ENCODE data around the gene RNF128.
"Not testable (repeated sequence)": the region's sequence is repeated elsewhere in the genome, so short reads cannot be mapped to it uniquely, and the experiment has no call there.

The RNF128 gene

GRCh38 chrX:106725931-106726330 is 570 bp upstream of the RNF128 start:
- Mint-ChIP-seq H3K4me3 (peak overlapping the region; percentile 80), H3K9me3 (ENCODE audit: low read depth) (no peaks in the 10 kb centered on the region), H3K4me1 (ENCODE audit: low read depth) (peaks cover 12% of the 10 kb centered on the region), H3K36me3 (no peaks in the 10 kb centered on the region), H3K27ac (no peak overlapping the region), H3K27me3 (peaks cover 17% of the 10 kb centered on the region)

GRCh38 chrX:106728337-106728736 is 1.8 kb downstream of the RNF128 start:
- Mint-ChIP-seq H3K9me3 (ENCODE audit: low read depth) (no peaks in the 10 kb centered on the region), H3K27me3 (peaks cover 20% of the 10 kb centered on the region)

GRCh38 chrX:106730401-106730800 is 3.9 kb downstream of the RNF128 start:
- no peaks in the 10 kb centered on the region for H3K9me3 Mint-ChIP-seq (ENCODE audit: low read depth)
- H3K27me3 Mint-ChIP-seq: peaks cover 18% of the 10 kb centered on the region
- peaks cover 12% of the 10 kb centered on the region for H3K4me1 Mint-ChIP-seq (ENCODE audit: low read depth)
- H3K4me3 Mint-ChIP-seq: no peak overlapping the region
- no peaks in the 10 kb centered on the region for H3K36me3 Mint-ChIP-seq
- no peak overlapping the region for H3K27ac Mint-ChIP-seq

More at GRCh38 chrX:106728337-106728736, 1.8 kb downstream of the RNF128 start:
- Mint-ChIP-seq H3K27ac (no peak overlapping the region), H3K4me1 (ENCODE audit: low read depth) (peaks cover 12% of the 10 kb centered on the region), H3K36me3 (no peaks in the 10 kb centered on the region), H3K4me3 (no peak overlapping the region)

GRCh38 chrX:106731590-106731989 is 5.1 kb downstream of the RNF128 start:
- no peak overlapping the region for H3K4me3 Mint-ChIP-seq
- no peaks in the 10 kb centered on the region for H3K9me3 Mint-ChIP-seq (ENCODE audit: low read depth)
- H3K27ac Mint-ChIP-seq: no peak overlapping the region
- peaks cover 11% of the 10 kb centered on the region for H3K27me3 Mint-ChIP-seq
- peaks cover 3% of the 10 kb centered on the region for H3K4me1 Mint-ChIP-seq (ENCODE audit: low read depth)
- no peaks in the 10 kb centered on the region for H3K36me3 Mint-ChIP-seq

GRCh38 chrX:106734827-106735226 is 8.3 kb downstream of the RNF128 start:
- Mint-ChIP-seq H3K4me3 (no peak overlapping the region), H3K9me3 (ENCODE audit: low read depth) (no peaks in the 10 kb centered on the region), H3K27ac (no peak overlapping the region), H3K36me3 (no peaks in the 10 kb centered on the region), H3K4me1 (ENCODE audit: low read depth) (no peaks in the 10 kb centered on the region), H3K27me3 (peaks cover 5% of the 10 kb centered on the region)

GRCh38 chrX:106740193-106740780 is 13.8 kb downstream of the RNF128 start:
- Mint-ChIP-seq H3K36me3 (no peaks in the 10 kb centered on the region), H3K9me3 (ENCODE audit: low read depth) (no peaks in the 10 kb centered on the region)

GRCh38 chrX:106742193-106742592 is 15.7 kb downstream of the RNF128 start:
- no peaks in the 10 kb centered on the region for H3K9me3 Mint-ChIP-seq (ENCODE audit: low read depth)
- no peaks in the 10 kb centered on the region for H3K27me3 Mint-ChIP-seq
- no peak overlapping the region for H3K27ac Mint-ChIP-seq
- H3K4me1 Mint-ChIP-seq (ENCODE audit: low read depth): no peaks in the 10 kb centered on the region
- no peak overlapping the region for H3K4me3 Mint-ChIP-seq
- no peaks in the 10 kb centered on the region for H3K36me3 Mint-ChIP-seq

More at GRCh38 chrX:106740193-106740780, 13.8 kb downstream of the RNF128 start:
- no peaks in the 10 kb centered on the region for H3K4me1 Mint-ChIP-seq (ENCODE audit: low read depth)
- H3K27me3 Mint-ChIP-seq: peaks cover 2% of the 10 kb centered on the region
- H3K4me3 Mint-ChIP-seq: no peak overlapping the region
- H3K27ac Mint-ChIP-seq: no peak overlapping the region

- Mint-ChIP-seq H3K4me1 (ENCODE audit: low read depth) (no peaks in the 10 kb centered on the region), H3K27me3 (no peaks in the 10 kb centered on the region), H3K4me3 (no peak overlapping the region), H3K9me3 (ENCODE audit: low read depth) (no peaks in the 10 kb centered on the region), H3K36me3 (no peaks in the 10 kb centered on the region), H3K27ac (no peak overlapping the region)
Measured at GRCh38 chrX:106742805-106743204, 16.3 kb downstream of the RNF128 start.

- peaks cover 2% of the 10 kb centered on the region for H3K9me3 Mint-ChIP-seq (ENCODE audit: low read depth)
- H3K4me3 Mint-ChIP-seq: no peak overlapping the region
- H3K4me1 Mint-ChIP-seq (ENCODE audit: low read depth): no peaks in the 10 kb centered on the region
- peaks cover 2% of the 10 kb centered on the region for H3K27me3 Mint-ChIP-seq
- H3K27ac Mint-ChIP-seq: no peak overlapping the region
- H3K36me3 Mint-ChIP-seq: no peaks in the 10 kb centered on the region
Measured at GRCh38 chrX:106748377-106748776, 21.9 kb downstream of the RNF128 start.

- H3K36me3 Mint-ChIP-seq: no peaks in the 10 kb centered on the region
- peaks cover 5% of the 10 kb centered on the region for H3K27me3 Mint-ChIP-seq
- peaks cover 2% of the 10 kb centered on the region for H3K9me3 Mint-ChIP-seq (ENCODE audit: low read depth)
- H3K4me1 Mint-ChIP-seq (ENCODE audit: low read depth): no peaks in the 10 kb centered on the region
- no peak overlapping the region for H3K27ac Mint-ChIP-seq
- H3K4me3 Mint-ChIP-seq: no peak overlapping the region
Measured at GRCh38 chrX:106751407-106751806, 24.9 kb downstream of the RNF128 start.

- Mint-ChIP-seq H3K4me3 (no peak overlapping the region), H3K4me1 (ENCODE audit: low read depth) (no peaks in the 10 kb centered on the region), H3K27ac (no peak overlapping the region), H3K36me3 (no peaks in the 10 kb centered on the region), H3K9me3 (ENCODE audit: low read depth) (peaks cover 2% of the 10 kb centered on the region), H3K27me3 (peaks cover 5% of the 10 kb centered on the region)
Measured at GRCh38 chrX:106752101-106752678, 25.7 kb downstream of the RNF128 start.

- H3K36me3 Mint-ChIP-seq; H3K4me1 Mint-ChIP-seq (ENCODE audit: low read depth); H3K4me3 Mint-ChIP-seq; H3K27ac Mint-ChIP-seq; H3K27me3 Mint-ChIP-seq; H3K9me3 Mint-ChIP-seq (ENCODE audit: low read depth): not testable (repeated sequence)
Measured at GRCh38 chrX:106769288-106769687, 42.8 kb downstream of the RNF128 start.

GRCh38 chrX:106774981-106775380 is 48.5 kb downstream of the RNF128 start:
- H3K36me3 Mint-ChIP-seq: no peaks in the 10 kb centered on the region
- H3K4me3 Mint-ChIP-seq: no peak overlapping the region
- H3K4me1 Mint-ChIP-seq (ENCODE audit: low read depth): no peaks in the 10 kb centered on the region
- H3K9me3 Mint-ChIP-seq (ENCODE audit: low read depth): no peaks in the 10 kb centered on the region
- H3K27me3 Mint-ChIP-seq: peaks cover 5% of the 10 kb centered on the region
- no peak overlapping the region for H3K27ac Mint-ChIP-seq

GRCh38 chrX:106780264-106780663 is 53.8 kb downstream of the RNF128 start:
- H3K36me3 Mint-ChIP-seq: no peaks in the 10 kb centered on the region
- peaks cover 4% of the 10 kb centered on the region for H3K27me3 Mint-ChIP-seq
- no peak overlapping the region for H3K4me3 Mint-ChIP-seq
- H3K4me1 Mint-ChIP-seq (ENCODE audit: low read depth): no peaks in the 10 kb centered on the region
- no peak overlapping the region for H3K27ac Mint-ChIP-seq
- H3K9me3 Mint-ChIP-seq (ENCODE audit: low read depth): no peaks in the 10 kb centered on the region

- no peaks in the 10 kb centered on the region for H3K4me1 Mint-ChIP-seq (ENCODE audit: low read depth)
- peaks cover 6% of the 10 kb centered on the region for H3K27me3 Mint-ChIP-seq
- no peaks in the 10 kb centered on the region for H3K9me3 Mint-ChIP-seq (ENCODE audit: low read depth)
- no peak overlapping the region for H3K27ac Mint-ChIP-seq
- H3K4me3 Mint-ChIP-seq: no peak overlapping the region
- no peaks in the 10 kb centered on the region for H3K36me3 Mint-ChIP-seq
Measured at GRCh38 chrX:106780664-106781377, 54.3 kb downstream of the RNF128 start.

All from activated naive CD8-positive, alpha-beta T cell (primary cell).